Sigmoid colon (tissue), 7 donors: ENCODE results near the gene ELFN2. TPM values are rescaled to one million over a fixed set of nuclear protein-coding genes. Genes with fewer than 3 reads are reported as not detected.

Experiments used
- DNase-seq: peaks from one replicate; pipeline ENCODE4 v3.0.0-alpha.2; 2019
- H3K27ac ChIP-seq, 4 donors: fragments of 200-600 bp; sonication (generic); one replicate each; pipeline ENCODE4 v1.5.1; 2016 to 2019; ENCODE audit warnings: mild to moderate bottlenecking in 1 of 4
- H3K27me3 ChIP-seq, 3 donors: fragments of 200-600 bp; sonication (generic); one replicate each; pipeline ENCODE4 v1.5.1; 2019; ENCODE audit warnings: mild to moderate bottlenecking in 1 of 3
- H3K36me3 ChIP-seq, 4 donors: fragments of 200-600 bp; sonication (generic); one replicate each; pipeline ENCODE4 v1.5.1; 2016 to 2019
- H3K4me1 ChIP-seq, 4 donors: fragments of 200-600 bp; sonication (generic); one replicate each; pipeline ENCODE4 v1.5.1; 2017 to 2019
- H3K4me3 ChIP-seq, 4 donors: fragments of 200-600 bp; sonication (generic); one replicate each; pipeline ENCODE4 v1.5.1; 2017 to 2019; ENCODE audit warnings: mild to moderate bottlenecking in 2 of 4, moderate library complexity in 1 of 4
- H3K9me3 ChIP-seq, 4 donors: fragments of 200-600 bp in 3 of 4; sonication (generic) in 3 of 4; one replicate each; pipeline versions ENCODE4 v1.5.1 to v1.6.1; 2013 to 2019
- CTCF ChIP-seq, 4 experiments: fragments of 450-650 bp in 3 of 4; fragments of 200-600 bp in 1 of 4; IDR thresholded peaks; one replicate each; pipeline ENCODE4 v1.5.1; 2016 to 2019; ENCODE audit warnings: antibody characterized with exemption in 4 of 4, mild to moderate bottlenecking in 3 of 4, moderate library complexity in 2 of 4
- EP300 ChIP-seq, 4 donors: sonication (generic); formaldehyde crosslinking; IDR thresholded peaks; one replicate each; pipeline ENCODE4 v1.6.1; 2017; ENCODE audit warnings: antibody characterized with exemption in 4 of 4
- POLR2A ChIP-seq, 2 donors: fragments of 450-650 bp; IDR thresholded peaks; one replicate each; pipeline ENCODE4 v1.6.1; 2016; ENCODE audit warnings: antibody characterized with exemption in 2 of 2, mild to moderate bottlenecking in 2 of 2, moderate library complexity in 2 of 2
- POLR2AphosphoS5 ChIP-seq, 4 donors: sonication (generic); formaldehyde crosslinking; IDR thresholded peaks; one replicate each; pipeline ENCODE4 v1.6.1; 2017; ENCODE audit warnings: antibody characterized with exemption in 4 of 4
- WGBS, 2 donors: extraction: QIAGEN DNeasy Blood & Tissue Kit; methylation state at CpG; one replicate each; pipeline ENCODE4 v1.1.7; 2013; 5-methylcytosine and 5-hydroxymethylcytosine counted together
- intact Hi-C: fragments of 100-400 bp; cut with DNase I; formaldehyde crosslinking; loops from one replicate; pipeline ENCODE4 v1.15.1; 2023
- polyA plus RNA-seq, 3 donors: library from polyadenylated mRNA; stranded (reverse); fragments of 200-250 nt; gene quantifications; one replicate each; pipeline ENCODE4 v1.2.3, GENCODE V29; 2013
- total RNA-seq, 4 donors: library from RNA; depleted of rRNA; stranded (reverse); fragments of >200 nt; gene quantifications; one replicate each; pipeline ENCODE4 v1.1.0, GENCODE V29; 2016
- donor health status: healthy with polysubstance abuse.
- donor health status: Bipolar disorder and iron deficiency.
- donor health status: healthy.

The ELFN2 gene
- total and polyA plus RNA-seq, 7 donors = under 0.01 to 0.55 (median 0.15) TPM; not detected in 3

DNA sequence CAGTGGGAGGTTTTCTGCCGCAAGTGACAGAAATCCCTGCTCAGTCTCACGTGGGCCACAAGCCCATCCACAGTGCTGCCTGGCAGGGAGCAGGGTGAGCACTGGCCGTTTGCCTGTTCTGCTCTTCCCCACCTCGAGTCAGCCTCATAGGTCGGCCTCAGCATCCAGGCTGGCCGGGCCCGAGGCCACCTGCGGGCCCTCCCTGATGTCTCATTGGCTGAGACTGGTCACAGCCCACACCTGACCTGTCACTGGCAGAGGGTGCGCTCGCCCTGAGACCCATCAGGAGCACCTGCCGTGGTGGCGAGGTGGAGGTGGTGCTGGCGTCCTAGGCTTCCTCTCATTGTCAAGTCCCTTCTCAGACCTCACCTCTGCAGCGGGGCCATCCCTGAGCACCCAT lies 72.1 kb downstream of the ELFN2 start:
- H3K4me1 ChIP-seq = no peaks in the 10 kb centered on the region
- 88 to 91% methylated on average over 14 of the region's 14 CpGs for WGBS, 2 donors
- no peak overlapping the region for H3K4me3 ChIP-seq
- H3K36me3 ChIP-seq = no peaks in the 10 kb centered on the region
- intact Hi-C loops = no loop called here
- no peak overlapping the region for H3K27ac ChIP-seq
- peaks cover 0 to 25% (median 0%) of the 10 kb centered on the region in 3 donors for H3K27me3 ChIP-seq
- no peaks in the 10 kb centered on the region for H3K9me3 ChIP-seq
- DNase-seq = no peak
- no peak for TF ChIP-seq POLR2AphosphoS5 (IDR thresholded peaks at IDR 0.05)
- no peak for TF ChIP-seq POLR2A (IDR thresholded peaks at IDR 0.05)
- no peak for TF ChIP-seq EP300 (IDR thresholded peaks at IDR 0.05)
- TF ChIP-seq CTCF (IDR thresholded peaks at IDR 0.05) = no peak

DNA sequence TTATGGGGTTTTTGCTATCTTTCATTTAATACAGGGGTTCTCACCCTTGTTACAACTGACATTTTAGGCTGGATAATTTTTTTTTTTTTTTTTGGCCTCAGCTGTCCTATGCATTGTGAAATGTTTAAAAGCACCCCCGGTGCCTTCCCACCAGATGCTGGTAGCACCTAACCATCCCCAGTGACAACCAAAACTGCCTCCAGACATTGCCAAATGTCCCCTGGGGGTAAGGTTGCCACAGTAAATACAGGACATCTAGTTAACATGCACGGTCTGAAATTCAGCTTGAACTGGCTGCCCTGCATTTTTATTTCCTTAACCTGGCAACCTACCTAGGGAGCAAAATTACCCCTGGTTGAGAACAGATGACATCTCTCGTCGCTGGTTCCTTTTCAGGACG lies 72.6 kb downstream of the ELFN2 start:
- 75 to 86% methylated on average over 5 of the region's 5 CpGs for whole genome bisulfite sequencing, 2 donors
- Histone ChIP-seq H3K27me3 (peaks cover 0 to 25% (median 0%) of the 10 kb centered on the region in 3 donors), H3K9me3 (no peaks in the 10 kb centered on the region), H3K4me1 (no peaks in the 10 kb centered on the region), H3K36me3 (no peaks in the 10 kb centered on the region), H3K27ac (no peak overlapping the region), H3K4me3 (no peak overlapping the region)
- intact Hi-C loops = no loop called here
- TF ChIP-seq EP300 (IDR thresholded peaks at IDR 0.05) (no peak), POLR2AphosphoS5 (IDR thresholded peaks at IDR 0.05) (no peak), CTCF (IDR thresholded peaks at IDR 0.05) (no peak), POLR2A (IDR thresholded peaks at IDR 0.05) (no peak)
- DNase-seq = no peak

GRCh38 chr22:37354261-37354660 lies 73.0 kb downstream of the ELFN2 start:
- 24 to 69% methylated on average over 4 of the region's 4 CpGs for WGBS, 2 donors
- H3K27ac ChIP-seq = no peak overlapping the region
- no peaks in the 10 kb centered on the region for H3K9me3 ChIP-seq
- DNase-seq = no peak
- no peaks in the 10 kb centered on the region for H3K4me1 ChIP-seq
- no peak overlapping the region for H3K4me3 ChIP-seq
- H3K36me3 ChIP-seq = no peaks in the 10 kb centered on the region
- TF ChIP-seq CTCF (IDR thresholded peaks at IDR 0.05) (no peak), POLR2A (IDR thresholded peaks at IDR 0.05) (no peak), EP300 (IDR thresholded peaks at IDR 0.05) (no peak), POLR2AphosphoS5 (IDR thresholded peaks at IDR 0.05) (no peak)
- H3K27me3 ChIP-seq = peaks cover 0 to 25% (median 0%) of the 10 kb centered on the region in 3 donors
- intact Hi-C loops = no loop called here

DNA sequence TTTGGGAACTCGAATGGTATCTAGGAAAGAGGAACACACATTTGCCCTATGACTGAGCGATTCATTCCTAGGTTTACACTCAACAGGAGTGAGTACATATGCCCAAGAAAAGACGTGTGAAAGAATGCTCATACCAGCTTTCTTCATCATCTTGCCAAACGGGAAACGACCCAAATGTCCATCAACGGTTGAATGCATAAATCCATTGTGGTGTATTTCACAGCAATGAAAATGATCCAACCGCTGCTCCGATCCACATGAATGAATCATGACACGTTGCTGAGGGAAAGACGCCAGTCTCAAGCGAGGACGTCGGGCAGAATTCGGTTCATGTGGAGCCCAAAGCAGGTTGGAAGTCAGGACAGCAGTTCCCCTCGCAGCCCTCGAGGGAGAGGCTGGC lies 73.4 kb downstream of the ELFN2 start:
- Histone ChIP-seq H3K27me3 (peaks cover 0 to 25% (median 0%) of the 10 kb centered on the region in 3 donors), H3K9me3 (no peaks in the 10 kb centered on the region), H3K36me3 (no peaks in the 10 kb centered on the region), H3K4me3 (no peak overlapping the region), H3K4me1 (no peaks in the 10 kb centered on the region), H3K27ac (no peak overlapping the region)
- no peak for TF ChIP-seq EP300 (IDR thresholded peaks at IDR 0.05)
- TF ChIP-seq POLR2A (IDR thresholded peaks at IDR 0.05) = no peak
- no peak for DNase-seq
- intact Hi-C loops = no loop called here
- 82 to 88% methylated on average over 16 of the region's 16 CpGs for WGBS, 2 donors

DNA sequence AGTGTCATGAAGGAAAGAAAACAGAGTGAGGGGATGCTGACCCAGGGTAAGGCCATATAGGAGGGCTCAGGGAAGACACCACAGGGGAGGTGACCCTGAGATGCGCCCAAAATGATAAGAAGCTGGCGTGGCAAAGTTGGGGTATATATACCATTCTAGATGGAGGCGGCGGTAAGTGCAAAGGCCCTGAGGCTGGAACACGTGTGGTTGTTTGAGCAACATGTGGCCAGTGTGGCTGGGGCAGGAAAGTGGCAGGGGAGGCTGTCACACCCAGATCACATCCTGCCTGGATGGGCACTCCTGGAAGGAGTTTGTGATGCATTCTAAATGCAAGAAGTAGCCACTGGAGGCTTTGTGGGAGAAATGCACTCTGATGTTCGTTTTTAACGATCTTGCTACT lies 74.8 kb downstream of the ELFN2 start:
- Histone ChIP-seq H3K27ac (no peak overlapping the region), H3K9me3 (no peaks in the 10 kb centered on the region), H3K36me3 (no peaks in the 10 kb centered on the region), H3K4me1 (no peaks in the 10 kb centered on the region), H3K27me3 (peaks cover 0 to 21% (median 0%) of the 10 kb centered on the region in 3 donors), H3K4me3 (no peak overlapping the region)
- TF ChIP-seq CTCF (IDR thresholded peaks at IDR 0.05) = no peak
- no peak for TF ChIP-seq EP300 (IDR thresholded peaks at IDR 0.05)
- TF ChIP-seq POLR2AphosphoS5 (IDR thresholded peaks at IDR 0.05) = no peak
- no peak for TF ChIP-seq POLR2A (IDR thresholded peaks at IDR 0.05)
- no peak for DNase-seq
- 79 to 88% methylated on average over 7 of the region's 7 CpGs for WGBS, 2 donors
- intact Hi-C loops = no loop called here
